Astrocyte of the spinal cord (primary cell): ENCODE data around the gene SCGB3A1.

Source experiments
- DNase-seq: peaks from one replicate; pipeline ENCODE4 v3.0.0; 2011; ENCODE audit warnings: low read depth, low spot score
- H3K4me3 ChIP-seq: 2 replicates; pipeline ENCODE4 v1.5.1; 2011; ENCODE audit warnings: low read depth, mild to moderate bottlenecking, low read length, moderate library complexity
- CTCF ChIP-seq: IDR thresholded peaks from 2 replicates; pipeline ENCODE4 v1.5.1; 2012; ENCODE audit warnings: low read depth, mild to moderate bottlenecking, low read length, inconsistent platforms
- in situ Hi-C: cut with HindIII; loops from 2 replicates; pipeline ENCODE4 v1.10.0; 2017; ENCODE audit warnings: low sequenced_read_pairs

The SCGB3A1 gene

GRCh38 chr5:180606215-180606785, 15.0 kb upstream of the SCGB3A1 start:
- DNase-seq = no peak
- H3K4me3 ChIP-seq = no peak overlapping the region
- in situ Hi-C loops = no loop called here
- TF ChIP-seq CTCF = no peak

DNA sequence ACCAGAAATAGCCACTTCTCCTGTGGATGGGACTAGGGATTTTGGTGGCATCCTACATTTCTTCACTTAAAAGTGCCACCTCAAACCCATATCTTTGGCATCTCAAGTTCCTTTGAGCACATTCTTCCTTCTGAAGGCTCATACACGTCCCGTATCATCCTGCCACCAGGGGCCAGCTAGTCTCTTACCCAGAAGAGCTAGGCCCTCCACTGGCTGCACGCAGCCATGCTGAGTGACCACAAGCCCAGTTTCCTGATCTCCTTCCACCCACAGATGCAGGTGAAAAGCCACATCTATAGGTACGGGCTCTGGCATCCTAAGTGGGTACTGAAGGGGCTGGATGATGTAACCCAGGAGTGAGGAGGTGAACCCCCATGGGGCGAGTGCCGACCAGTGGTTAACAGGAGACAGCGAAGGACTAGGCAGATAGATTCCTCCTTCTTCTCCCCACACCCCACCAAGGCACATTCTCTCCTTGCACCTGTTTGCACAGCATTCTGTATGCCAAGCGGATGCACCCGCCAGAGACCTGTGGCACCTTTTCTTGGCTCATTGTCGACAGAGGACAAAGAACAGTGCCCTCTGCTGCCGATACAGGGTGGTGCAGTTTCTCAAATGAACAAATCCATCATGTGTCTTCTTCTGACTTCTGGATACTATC, 14.4 kb upstream of the SCGB3A1 start:
- peak; percentile 53 for DNase-seq
- in situ Hi-C loops = no loop called here
- TF ChIP-seq CTCF = peak; percentile 81
- no peak overlapping the region for H3K4me3 ChIP-seq

GRCh38 chr5:180604271-180604670, 13.0 kb upstream of the SCGB3A1 start:
- TF ChIP-seq CTCF = no peak
- DNase-seq = no peak
- in situ Hi-C loops = no loop called here
- no peak overlapping the region for H3K4me3 ChIP-seq

DNA sequence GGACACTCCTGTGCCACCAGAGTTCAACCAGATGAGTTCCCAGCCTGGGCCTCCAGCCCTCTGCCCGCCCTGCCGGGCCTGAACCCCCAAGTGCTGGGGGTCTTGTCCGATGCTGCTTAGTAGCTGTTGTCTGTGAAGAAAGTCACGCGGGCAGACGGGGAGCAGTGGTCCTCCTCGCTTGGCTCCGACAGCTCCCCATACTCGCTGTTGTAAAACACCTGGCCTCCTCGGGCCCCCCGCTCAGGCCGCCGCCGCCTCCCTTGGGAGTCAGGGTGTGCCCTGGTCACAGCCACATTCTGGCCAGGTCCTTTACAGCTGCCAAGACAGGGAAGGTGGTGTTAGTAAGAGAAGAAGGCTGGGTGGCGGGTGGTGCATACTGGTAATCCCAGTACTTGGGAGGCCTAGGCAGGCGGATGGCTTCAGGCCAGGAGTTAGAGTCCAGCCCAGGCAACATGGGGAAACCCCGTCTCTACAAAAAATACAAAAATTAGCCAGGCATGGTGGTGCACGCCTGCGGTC, 11.8 kb upstream of the SCGB3A1 start:
- in situ Hi-C loops = no loop called here
- TF ChIP-seq CTCF = no peak
- DNase-seq = no peak
- H3K4me3 ChIP-seq = no peak overlapping the region

DNA sequence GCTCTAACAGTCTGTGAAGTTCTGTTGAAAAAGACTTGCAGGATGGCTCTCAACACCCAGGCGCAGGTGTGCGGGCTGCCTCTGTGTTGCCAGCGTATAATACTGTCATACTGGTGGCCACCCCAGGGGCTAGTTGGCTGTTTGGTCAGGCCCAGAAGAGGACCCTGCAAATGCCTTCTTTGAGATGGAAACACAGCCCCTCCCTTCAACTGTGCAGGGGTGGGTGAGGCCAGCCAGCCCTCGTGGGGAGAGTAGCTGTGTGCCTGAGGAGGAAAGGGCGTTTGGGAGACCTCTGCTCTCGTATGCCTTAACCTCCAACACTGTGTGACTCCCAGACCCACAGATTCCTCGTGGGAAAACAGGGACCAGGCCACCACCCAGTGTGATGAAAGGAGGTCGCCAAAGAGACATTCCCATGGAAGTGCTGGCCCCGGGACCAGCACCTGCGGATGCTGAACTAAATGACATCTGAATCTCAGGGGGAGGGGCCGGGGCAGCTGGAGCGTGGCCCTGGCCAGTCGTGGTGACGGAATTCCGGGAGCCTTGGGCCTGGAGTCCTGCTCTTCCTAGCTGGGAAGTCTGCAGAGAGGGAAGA, 11.3 kb upstream of the SCGB3A1 start:
- in situ Hi-C loops = no loop called here
- no peak for TF ChIP-seq CTCF
- H3K4me3 ChIP-seq = no peak overlapping the region
- no peak for DNase-seq

DNA sequence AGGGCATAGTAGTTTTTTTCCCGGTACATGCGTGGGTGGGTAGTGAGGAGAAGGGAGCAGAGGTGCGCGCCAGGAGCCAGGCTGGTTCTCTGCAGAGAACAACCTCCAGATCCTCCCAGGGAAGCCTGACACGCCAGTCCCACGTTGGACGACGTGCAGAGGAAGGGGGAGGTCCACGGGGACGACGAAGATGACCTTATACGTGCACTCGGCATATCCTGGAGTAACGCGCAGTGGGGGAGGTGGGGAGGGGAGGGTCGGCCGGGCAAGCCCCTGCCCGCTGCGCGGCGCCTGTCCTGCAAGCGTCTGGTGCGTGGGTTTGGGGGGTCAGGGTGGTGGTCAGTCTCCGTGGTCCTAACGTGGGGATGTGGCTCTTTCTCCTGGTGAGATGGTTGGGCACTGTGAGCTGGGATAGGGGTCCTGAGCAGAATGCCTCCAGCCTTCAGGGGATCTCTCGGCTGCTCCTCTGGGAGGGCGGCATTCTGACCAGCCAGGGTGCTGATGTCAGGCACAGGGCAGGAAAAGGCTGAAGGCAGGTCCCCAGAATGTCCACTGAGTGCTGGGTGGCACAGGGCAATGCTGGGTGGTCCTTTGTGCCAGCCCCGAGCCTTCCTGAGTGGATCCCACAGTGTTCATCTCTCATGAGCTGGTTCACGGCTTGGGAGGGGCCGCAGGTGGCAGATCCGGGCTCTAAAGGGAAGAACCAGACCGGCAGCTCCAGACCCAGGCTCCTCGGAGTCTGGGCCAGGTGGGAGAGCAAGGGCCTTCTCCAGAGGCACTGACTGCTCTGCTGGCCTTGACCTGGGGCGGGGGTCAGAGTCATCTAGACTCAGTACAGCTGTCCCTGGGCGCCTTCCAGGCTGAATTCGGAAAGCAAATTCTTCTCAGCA, 10.5 kb upstream of the SCGB3A1 start:
- no peak for TF ChIP-seq CTCF
- in situ Hi-C loops = no loop called here
- DNase-seq = no peak
- no peak overlapping the region for H3K4me3 ChIP-seq
